Activated T-cell treated with anti-CD3 and anti-CD28 coated beads, Interleukin-2, amount 50 U/mL, for 72 hours (primary cell): Measurements from ENCODE around the gene ATF6. TPM values are rescaled to one million over a fixed set of nuclear protein-coding genes. Genes with fewer than 3 reads are reported as not detected.

Experiments
- ATAC-seq, 2 donors: fragments of 150-1000 bp; cut with Tn5 transposase; replicated peaks in 1 of 2; 2 replicates each; pipeline ENCODE4 v1.10.0; 2021; ENCODE audit warnings: moderate library complexity in 2 of 2, mild to moderate bottlenecking in 1 of 2
- DNase-seq, 2 donors: peaks; one replicate each; pipeline ENCODE4 v3.0.0; 2021 to 2022; ENCODE audit warnings: mixed read lengths in 1 of 2
- H3K27ac Mint-ChIP-seq: one replicate; pipeline ENCODE4 v1.8.0; 2022; ENCODE audit warnings: mild to moderate bottlenecking, moderate library complexity, mixed read lengths
- H3K27me3 Mint-ChIP-seq: one replicate; pipeline ENCODE4 v1.8.0; 2022; ENCODE audit warnings: low read depth, mixed read lengths
- H3K36me3 Mint-ChIP-seq, 2 donors: one replicate each; pipeline ENCODE4 v1.8.0; 2022; ENCODE audit warnings: mixed read lengths in 2 of 2, mild to moderate bottlenecking in 1 of 2; ENCODE audit not compliant: insufficient read depth in 2 of 2
- H3K4me1 Mint-ChIP-seq: one replicate; pipeline ENCODE4 v1.8.0; 2022; ENCODE audit warnings: low read depth, mixed read lengths
- H3K4me3 Mint-ChIP-seq, 2 donors: one replicate each; pipeline ENCODE4 v1.8.0; 2022; ENCODE audit warnings: mild to moderate bottlenecking in 2 of 2, mixed read lengths in 2 of 2, moderate library complexity in 2 of 2
- H3K9me3 Mint-ChIP-seq, 2 donors: one replicate each; pipeline ENCODE4 v1.8.0; 2022; ENCODE audit warnings: mixed read lengths in 2 of 2
- total RNA-seq, 2 donors: library from RNA; stranded (reverse); gene quantifications; one replicate each; pipeline ENCODE4 v1.2.3, GENCODE V29; 2022

Gene ATF6
- total RNA-seq, 2 donors from 2014 or later: 23.7 to 28.4 TPM

DNA sequence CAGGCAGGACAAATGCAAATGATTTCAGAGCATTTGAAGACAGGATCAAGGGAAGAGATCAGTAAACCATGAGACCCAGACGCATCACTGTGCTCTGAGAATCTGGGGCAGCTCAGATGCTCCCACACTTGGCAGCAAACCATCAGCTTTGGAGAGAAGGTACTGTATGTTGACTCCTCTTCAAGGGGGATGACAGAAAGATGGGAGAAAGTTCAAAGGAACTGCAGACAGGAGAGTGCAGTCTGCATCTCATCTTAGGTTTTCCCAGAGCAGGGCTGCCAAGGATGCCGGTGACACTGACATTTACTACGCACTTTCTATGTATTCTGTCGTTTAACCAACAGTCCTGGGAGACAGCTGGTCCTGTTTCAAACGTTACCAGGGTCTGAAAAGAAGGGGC lies 221.8 kb downstream of the ATF6 start:
- no peak for ATAC-seq
- H3K9me3 Mint-ChIP-seq: peaks cover 2 to 13% of the 10 kb centered on the region in 2 donors
- DNase-seq: no peak
- peaks cover 1 to 5% of the 10 kb centered on the region in 2 donors for H3K36me3 Mint-ChIP-seq
- no peaks in the 10 kb centered on the region for H3K27me3 Mint-ChIP-seq
- H3K4me1 Mint-ChIP-seq: no peaks in the 10 kb centered on the region
- no peak overlapping the region for H3K27ac Mint-ChIP-seq
- no peak overlapping the region for H3K4me3 Mint-ChIP-seq

DNA sequence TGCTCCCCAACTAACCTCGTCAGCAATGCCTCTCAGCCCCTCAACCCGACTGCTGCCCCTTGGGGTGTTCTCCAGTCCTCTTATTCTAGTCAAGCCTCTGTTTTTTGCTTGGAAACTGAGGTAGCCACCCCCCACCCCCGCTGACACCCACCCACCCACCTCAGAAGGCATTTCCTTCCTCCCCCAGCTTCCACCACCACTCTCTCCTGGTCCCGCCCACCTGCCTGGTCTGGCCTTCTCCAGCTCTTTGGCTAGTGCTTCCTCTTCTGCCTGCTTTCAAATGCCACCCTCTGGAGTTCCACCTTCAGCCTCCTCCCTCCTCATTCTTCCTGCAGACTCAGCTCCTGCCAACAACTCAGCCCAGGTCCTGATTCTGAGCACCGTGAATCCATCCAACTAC lies 222.3 kb downstream of the ATF6 start:
- Mint-ChIP-seq H3K27ac (no peak overlapping the region), H3K36me3 (peaks cover 1 to 5% of the 10 kb centered on the region in 2 donors)
- ATAC-seq: no peak

DNA sequence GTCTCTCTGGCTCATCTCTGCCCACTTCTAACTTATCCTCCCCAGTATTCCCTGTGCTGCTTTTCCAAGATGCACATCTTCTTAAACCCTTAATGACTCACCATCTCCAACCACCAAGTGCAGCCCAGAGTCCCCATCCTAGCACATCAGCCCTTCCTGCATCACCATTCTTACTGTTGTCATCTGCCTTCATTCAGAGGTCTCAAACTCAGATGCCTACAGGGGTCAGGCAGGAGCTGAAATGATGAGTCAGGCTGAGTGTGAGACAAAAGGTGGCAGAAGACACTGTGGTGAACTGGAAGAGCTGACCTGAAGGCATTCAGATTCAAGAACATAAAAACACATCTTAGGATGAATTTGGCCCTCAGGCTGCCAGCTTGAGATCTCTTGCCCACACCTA lies 223.0 kb downstream of the ATF6 start:
- Mint-ChIP-seq H3K27ac (no peak overlapping the region), H3K9me3 (peaks cover 2 to 13% of the 10 kb centered on the region in 2 donors), H3K4me1 (no peaks in the 10 kb centered on the region), H3K4me3 (no peak overlapping the region), H3K36me3 (peaks cover 1 to 5% of the 10 kb centered on the region in 2 donors), H3K27me3 (no peaks in the 10 kb centered on the region)
- ATAC-seq: peak in 1 of 2 donors; percentile 35
- no peak for DNase-seq

More for the DNA sequence above, 222.3 kb downstream of the ATF6 start:
- DNase-seq: no peak
- no peak overlapping the region for H3K4me3 Mint-ChIP-seq
- peaks cover 2 to 13% of the 10 kb centered on the region in 2 donors for H3K9me3 Mint-ChIP-seq
- no peaks in the 10 kb centered on the region for H3K4me1 Mint-ChIP-seq
- no peaks in the 10 kb centered on the region for H3K27me3 Mint-ChIP-seq

DNA sequence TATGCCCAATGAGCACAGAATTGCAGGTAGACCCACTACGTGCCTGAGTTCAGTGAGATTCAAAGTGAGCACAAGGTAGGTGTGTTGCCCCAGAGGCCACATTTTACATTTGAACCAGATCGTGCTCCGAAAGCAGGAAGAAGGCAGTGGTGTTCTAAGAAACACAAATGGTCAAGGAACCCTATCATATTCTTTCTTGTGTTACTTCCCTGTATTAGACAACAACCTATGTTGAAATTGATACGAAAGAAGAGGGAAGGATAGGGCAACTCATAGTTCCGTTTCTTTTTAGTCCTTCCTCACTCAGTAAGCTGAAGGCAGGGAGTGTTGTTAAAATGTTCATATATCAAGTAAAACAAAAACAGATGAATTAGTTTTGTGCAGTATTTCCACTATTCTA lies 223.7 kb downstream of the ATF6 start:
- H3K9me3 Mint-ChIP-seq: peaks cover 2 to 13% of the 10 kb centered on the region in 2 donors
- H3K27me3 Mint-ChIP-seq: no peaks in the 10 kb centered on the region
- no peak overlapping the region for H3K27ac Mint-ChIP-seq
- H3K36me3 Mint-ChIP-seq: peaks cover 1 to 5% of the 10 kb centered on the region in 2 donors
- ATAC-seq (no peak), DNase-seq (no peak)
- no peak overlapping the region for H3K4me3 Mint-ChIP-seq
- no peaks in the 10 kb centered on the region for H3K4me1 Mint-ChIP-seq

DNA sequence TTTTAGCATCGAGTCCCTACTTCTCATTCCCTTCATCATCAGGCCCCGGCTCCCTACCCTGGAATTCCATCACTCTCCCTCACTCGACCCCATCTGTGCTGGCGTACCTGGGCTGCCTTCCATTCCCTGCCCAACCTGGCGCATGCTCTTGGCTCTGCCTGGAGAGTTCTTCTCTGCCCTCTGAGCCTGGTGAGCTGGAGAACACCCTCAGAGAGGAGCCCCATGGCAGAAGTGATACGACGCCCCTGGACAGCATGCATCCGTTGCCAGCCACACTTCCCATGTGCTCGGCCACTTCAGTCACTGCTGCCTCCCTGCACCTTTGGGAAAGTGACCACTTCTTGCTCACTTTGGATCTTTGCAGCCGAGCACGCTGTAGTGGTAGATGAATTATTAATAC lies 227.5 kb downstream of the ATF6 start:
- peaks cover 1 to 3% of the 10 kb centered on the region in 2 donors for H3K36me3 Mint-ChIP-seq
- ATAC-seq (no peak), DNase-seq (no peak)
- H3K27ac Mint-ChIP-seq: no peak overlapping the region
- no peaks in the 10 kb centered on the region for H3K4me1 Mint-ChIP-seq
- H3K9me3 Mint-ChIP-seq: peaks cover 0 to 6% of the 10 kb centered on the region in 2 donors
- no peaks in the 10 kb centered on the region for H3K27me3 Mint-ChIP-seq
- no peak overlapping the region for H3K4me3 Mint-ChIP-seq

DNA sequence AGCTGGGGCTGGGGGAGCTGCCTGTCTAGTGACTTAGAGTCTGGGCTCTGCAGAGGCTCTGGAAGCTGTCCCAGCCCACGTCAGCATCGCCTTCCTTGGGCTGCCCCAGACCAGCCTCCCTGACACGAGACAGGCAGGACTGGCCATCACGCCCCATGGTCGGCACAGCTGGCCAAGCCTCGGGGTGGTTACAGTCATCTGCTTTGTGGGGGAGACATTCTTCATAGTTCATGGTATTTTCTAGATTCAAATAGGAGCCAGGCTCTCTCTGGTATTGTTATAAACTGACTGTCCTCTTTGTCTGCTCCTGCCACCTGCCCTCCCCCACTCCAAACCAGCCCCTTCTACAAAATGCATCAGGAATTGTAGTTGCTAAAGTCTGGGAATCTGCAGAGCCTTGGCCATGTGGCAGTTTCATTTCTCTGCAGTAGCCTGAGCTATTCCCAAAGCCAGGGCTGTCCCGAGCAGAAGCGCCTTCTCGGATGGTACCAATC lies 228.1 kb downstream of the ATF6 start:
- Mint-ChIP-seq H3K27me3 (no peaks in the 10 kb centered on the region), H3K4me3 (no peak overlapping the region), H3K4me1 (no peaks in the 10 kb centered on the region), H3K36me3 (peaks cover 0 to 1% of the 10 kb centered on the region in 2 donors), H3K27ac (no peak overlapping the region), H3K9me3 (peaks cover 0 to 2% of the 10 kb centered on the region in 2 donors)
- DNase-seq: no peak
- ATAC-seq: no peak

DNA sequence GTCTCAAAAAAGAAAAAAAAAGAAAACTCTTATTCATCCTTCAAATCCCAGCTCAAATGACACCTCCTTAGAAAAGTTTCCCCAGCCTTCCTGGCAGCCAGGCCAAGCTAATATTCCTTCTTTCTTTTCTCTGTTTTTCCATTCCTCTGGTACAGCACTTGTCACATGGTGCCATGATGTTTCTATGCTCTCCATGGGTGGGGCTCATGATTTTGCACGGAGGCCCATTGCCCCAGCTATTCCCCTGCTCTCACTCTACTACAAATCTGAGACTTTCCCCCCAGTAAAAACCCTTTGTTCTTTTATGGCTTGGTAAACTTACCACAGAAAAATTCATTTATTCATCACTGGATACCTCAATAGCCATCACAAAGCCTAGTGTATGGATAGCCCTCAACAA lies 231.0 kb downstream of the ATF6 start:
- Mint-ChIP-seq H3K9me3 (no peaks in the 10 kb centered on the region), H3K27ac (no peak overlapping the region)

DNA sequence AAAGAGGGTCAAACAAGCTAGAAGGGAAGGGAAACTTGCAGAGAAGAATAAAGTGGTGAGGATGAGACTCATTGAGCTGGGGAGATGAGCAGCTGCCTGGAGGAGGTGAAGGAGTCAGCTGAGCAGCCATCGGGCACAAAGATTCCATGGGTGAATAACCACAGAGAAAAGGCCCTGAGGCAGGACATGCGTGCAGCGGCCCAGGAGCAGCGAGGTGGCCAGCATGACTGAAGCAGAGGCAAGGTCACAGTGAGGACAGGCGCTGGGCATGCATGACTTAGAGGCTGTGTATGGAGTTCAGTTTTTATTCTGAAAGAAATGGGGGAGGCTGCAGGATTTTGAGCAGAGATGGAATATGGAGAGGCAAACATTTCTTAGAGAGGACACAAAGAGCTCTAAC lies 232.7 kb downstream of the ATF6 start:
- ATAC-seq (no peak), DNase-seq (no peak)
- Mint-ChIP-seq H3K4me3 (no peak overlapping the region), H3K27ac (no peak overlapping the region), H3K9me3 (no peaks in the 10 kb centered on the region), H3K4me1 (peaks cover 3% of the 10 kb centered on the region), H3K27me3 (no peaks in the 10 kb centered on the region), H3K36me3 (no peaks in the 10 kb centered on the region)

More for the DNA sequence above, 231.0 kb downstream of the ATF6 start:
- H3K36me3 Mint-ChIP-seq: no peaks in the 10 kb centered on the region
- no peak overlapping the region for H3K4me3 Mint-ChIP-seq
- H3K27me3 Mint-ChIP-seq: no peaks in the 10 kb centered on the region
- H3K4me1 Mint-ChIP-seq: no peaks in the 10 kb centered on the region
- DNase-seq (no peak), ATAC-seq (no peak)

DNA sequence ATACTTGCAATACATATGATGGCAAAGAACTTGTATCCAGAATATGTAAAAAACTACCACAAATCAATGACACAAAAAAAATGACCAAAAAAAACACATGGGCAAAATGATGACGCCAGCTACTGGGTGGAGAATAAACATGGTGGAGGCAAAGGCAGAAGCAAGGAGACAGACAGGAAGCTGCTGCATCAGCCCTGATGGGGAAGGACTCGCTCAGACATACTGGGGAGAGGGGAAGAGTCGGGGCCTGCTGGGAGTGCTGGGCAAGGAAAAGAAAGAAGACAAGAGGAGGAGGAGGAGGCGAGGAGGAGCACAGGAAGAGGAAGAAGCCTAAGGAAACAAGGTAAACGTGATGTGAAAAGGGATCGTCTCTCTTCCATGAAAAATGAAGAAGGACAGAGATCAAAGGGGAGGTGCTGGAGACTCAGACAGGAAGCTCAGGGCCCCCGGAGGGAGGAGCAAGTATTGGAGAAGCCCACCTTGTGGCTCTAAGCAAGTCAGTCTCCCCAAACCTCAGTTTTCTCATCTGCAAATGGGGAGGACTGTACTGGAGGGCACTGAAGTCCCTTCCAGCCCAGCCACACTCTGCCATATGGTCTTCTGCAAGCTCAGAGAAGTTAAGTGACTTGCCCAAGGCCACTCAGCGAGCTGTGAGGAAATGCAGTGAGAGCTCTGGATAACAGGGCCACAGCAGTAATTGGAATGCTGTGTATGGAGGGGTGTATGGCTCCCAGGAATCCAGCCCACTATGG lies 233.4 kb downstream of the ATF6 start:
- Mint-ChIP-seq H3K36me3 (no peaks in the 10 kb centered on the region), H3K4me1 (peaks cover 10% of the 10 kb centered on the region), H3K27ac (no peak overlapping the region), H3K27me3 (no peaks in the 10 kb centered on the region), H3K4me3 (no peak overlapping the region), H3K9me3 (no peaks in the 10 kb centered on the region)
- DNase-seq: no peak
- ATAC-seq: no peak

DNA sequence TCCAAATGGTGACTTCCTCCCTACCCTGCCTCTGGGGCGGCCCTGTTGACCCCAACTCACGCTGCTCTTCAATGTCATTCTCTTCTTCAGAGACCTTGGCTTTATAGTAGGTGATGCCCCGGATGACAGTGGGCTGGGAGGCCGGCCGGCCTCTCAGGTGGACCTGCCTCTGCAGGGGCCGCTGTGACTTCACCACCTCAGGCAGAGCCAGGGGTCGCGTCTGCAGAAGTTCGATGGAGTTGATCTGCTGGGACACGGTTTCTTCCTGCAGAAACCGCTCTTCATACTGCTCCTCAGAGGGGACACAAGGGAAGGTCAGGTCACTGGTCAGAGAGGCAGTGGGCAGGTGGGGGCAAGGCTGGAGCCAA lies 233.9 kb downstream of the ATF6 start:
- DNase-seq (no peak), ATAC-seq (no peak)
- no peaks in the 10 kb centered on the region for H3K27me3 Mint-ChIP-seq
- H3K27ac Mint-ChIP-seq: no peak overlapping the region
- H3K36me3 Mint-ChIP-seq: no peaks in the 10 kb centered on the region
- H3K9me3 Mint-ChIP-seq: no peaks in the 10 kb centered on the region
- no peak overlapping the region for H3K4me3 Mint-ChIP-seq
- peaks cover 14% of the 10 kb centered on the region for H3K4me1 Mint-ChIP-seq

DNA sequence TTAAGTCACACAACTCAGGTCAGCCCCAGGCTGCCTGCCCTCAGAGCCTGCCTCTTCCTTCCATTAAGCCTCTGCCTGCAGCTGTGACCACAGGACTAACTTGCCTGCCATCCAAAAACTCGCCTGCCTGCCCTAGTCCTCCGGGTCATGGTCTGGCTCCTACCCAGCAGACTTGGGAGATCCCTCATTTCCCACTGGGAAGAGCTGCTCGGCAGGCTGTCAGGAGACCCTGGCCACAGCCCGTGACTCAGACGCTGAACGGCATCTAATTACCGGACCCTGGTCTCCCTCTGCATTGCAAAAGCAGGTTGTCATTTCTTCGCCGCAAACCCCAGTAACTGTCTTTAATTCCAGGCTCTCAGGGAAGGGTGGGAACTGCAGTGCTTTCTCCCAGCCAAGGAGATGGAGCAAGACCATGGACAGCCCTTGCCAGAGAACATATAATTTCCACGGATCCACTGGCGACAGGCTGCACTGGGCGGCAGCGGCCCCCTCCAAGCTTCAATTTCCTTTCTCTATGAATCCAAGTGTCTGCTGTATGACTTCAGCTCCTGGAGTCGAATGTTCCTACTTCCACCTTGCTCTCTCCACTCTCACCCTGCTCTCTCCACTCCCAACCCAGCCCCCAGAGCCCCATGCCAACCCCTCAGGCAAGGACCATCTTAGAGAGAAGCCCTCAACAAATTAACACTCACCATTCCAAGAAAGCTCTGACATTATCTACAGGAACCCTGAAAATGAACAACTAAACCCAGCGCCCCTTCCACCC lies 237.1 kb downstream of the ATF6 start:
- H3K9me3 Mint-ChIP-seq: no peaks in the 10 kb centered on the region
- no peak overlapping the region for H3K4me3 Mint-ChIP-seq

DNA sequence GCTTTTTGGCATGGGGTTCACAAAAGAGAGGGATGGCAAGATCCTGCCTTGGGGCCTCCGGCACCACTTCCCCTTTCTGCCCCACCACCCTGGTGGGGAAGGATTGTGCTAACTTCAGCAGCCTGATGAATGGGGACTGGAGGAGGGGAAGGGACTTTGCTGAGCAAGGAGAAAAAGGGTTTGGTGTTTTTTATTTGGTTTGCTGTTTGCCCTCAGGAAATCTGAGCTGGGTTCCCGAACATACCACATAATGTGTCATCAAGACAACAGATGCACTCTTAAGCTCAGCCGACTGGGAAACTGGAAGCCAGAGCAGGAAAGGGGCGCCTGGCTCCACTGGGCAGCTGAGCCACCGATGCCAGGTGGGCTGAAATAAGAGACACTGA lies 237.7 kb downstream of the ATF6 start:
- no peak overlapping the region for H3K27ac Mint-ChIP-seq
- no peaks in the 10 kb centered on the region for H3K9me3 Mint-ChIP-seq
- H3K27me3 Mint-ChIP-seq: no peaks in the 10 kb centered on the region
- H3K4me3 Mint-ChIP-seq: no peak overlapping the region
- no peak for ATAC-seq
- H3K36me3 Mint-ChIP-seq: no peaks in the 10 kb centered on the region
- DNase-seq: no peak
- H3K4me1 Mint-ChIP-seq: peaks cover 14% of the 10 kb centered on the region

More for the DNA sequence above, 237.1 kb downstream of the ATF6 start:
- DNase-seq: no peak
- Mint-ChIP-seq H3K4me1 (peaks cover 14% of the 10 kb centered on the region), H3K27me3 (no peaks in the 10 kb centered on the region), H3K27ac (no peak overlapping the region), H3K36me3 (no peaks in the 10 kb centered on the region)
- no peak for ATAC-seq

DNA sequence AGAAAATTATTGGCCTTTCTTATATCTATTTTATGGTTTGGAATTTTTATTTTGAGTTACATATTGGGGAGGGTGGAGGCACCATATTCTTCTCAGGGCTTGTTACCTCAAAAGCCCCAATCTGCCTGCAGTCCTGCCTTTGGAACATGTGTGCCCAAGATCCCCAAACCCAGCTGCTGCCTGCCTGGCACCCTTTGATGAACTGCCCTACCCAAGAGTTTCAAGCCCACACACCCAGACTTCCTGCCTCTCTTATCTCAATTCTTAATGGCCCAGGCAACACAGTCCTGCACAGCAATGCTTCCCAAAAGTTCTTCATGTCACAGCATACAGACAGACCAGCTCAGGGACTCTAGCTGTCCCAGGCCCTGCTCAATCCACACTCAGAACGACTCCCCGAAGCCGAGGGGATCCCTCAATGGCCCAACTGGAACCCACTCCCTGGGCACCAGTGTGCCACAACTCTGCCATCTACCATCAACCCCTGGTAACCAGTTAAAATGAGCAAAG lies 238.4 kb downstream of the ATF6 start:
- ATAC-seq (no peak), DNase-seq (no peak)
- no peaks in the 10 kb centered on the region for H3K36me3 Mint-ChIP-seq
- no peak overlapping the region for H3K4me3 Mint-ChIP-seq
- no peak overlapping the region for H3K27ac Mint-ChIP-seq
- no peaks in the 10 kb centered on the region for H3K9me3 Mint-ChIP-seq
- no peaks in the 10 kb centered on the region for H3K27me3 Mint-ChIP-seq
- H3K4me1 Mint-ChIP-seq: peaks cover 14% of the 10 kb centered on the region
